ENCODE measurements around the gene LRRC3. TPM values are rescaled to one million over a fixed set of nuclear protein-coding genes. Genes with fewer than 3 reads are reported as not detected.

The LRRC3 gene
- total and polyA plus RNA-seq, 2 of the 4 experiments (the other 2 are of a cell fraction), result under 0.01 to 0.38 TPM

DNA sequence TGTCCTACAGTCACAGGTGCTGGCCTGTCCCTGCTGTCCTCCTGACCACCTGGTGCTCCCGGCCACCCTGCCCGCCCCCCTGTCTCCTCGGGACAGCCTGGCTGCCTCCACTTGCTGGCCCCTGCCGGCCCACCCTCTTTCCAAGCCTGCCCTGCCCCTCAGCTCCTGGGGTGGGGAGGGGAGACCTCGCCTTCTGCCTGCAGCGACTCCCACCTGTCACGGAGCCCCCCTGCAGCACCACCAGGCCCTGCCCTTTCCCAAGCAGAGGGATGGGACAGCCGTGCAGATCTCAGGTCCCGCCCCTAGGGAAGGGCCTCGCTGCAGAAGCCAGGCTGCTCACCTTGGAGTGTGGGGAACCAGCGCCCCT, 7.5 kb downstream of the LRRC3 start:
- Histone ChIP-seq H3K56ac (ENCODE audit: extremely low read depth, insufficient read depth, low read length) (no peak overlapping the region), H3K14ac (replicated peaks; ENCODE audit: low read depth, low read length) (no peak overlapping the region), H2AFZ (replicated peaks; ENCODE audit: low read length, poor library complexity) (no peak overlapping the region), H3K27me3 (ENCODE audit: control insufficient read depth, insufficient read depth, low read length) (no peaks in the 10 kb centered on the region), H3K4ac (ENCODE audit: low read depth, low read length) (no peak overlapping the region), H2BK20ac (ENCODE audit: low read depth, low read length) (no peak overlapping the region), H3K18ac (ENCODE audit: low read depth, low read length) (no peak overlapping the region), H3K27ac (ENCODE audit: insufficient read depth, low read length) (no peak overlapping the region), H3K9me3 (ENCODE audit: control insufficient read depth, insufficient read depth, low read length) (no peaks in the 10 kb centered on the region), H3K9ac (ENCODE audit: low read depth, low read length) (no peak overlapping the region), H4K91ac (ENCODE audit: insufficient read depth, low read depth, low read length) (no peak overlapping the region), H2AK5ac (ENCODE audit: low read depth, low read length) (no peak overlapping the region), H3K4me2 (ENCODE audit: low read depth, low read length) (no peak overlapping the region), H4K5ac (ENCODE audit: low read depth, low read length) (no peak overlapping the region), H2BK120ac (ENCODE audit: low read depth, low read length) (no peak overlapping the region), H4K8ac (ENCODE audit: low read depth in 2 of 2, low read length in 2 of 2) (no peak overlapping the region), H3K4me3 (ENCODE audit: insufficient read depth, low read depth, low read length) (no peak overlapping the region), H2BK5ac (ENCODE audit: low read depth, low read length, poor library complexity, severe bottlenecking) (no peak overlapping the region), H4K20me1 (ENCODE audit: insufficient read depth, low read length) (no peaks in the 10 kb centered on the region), H3K79me1 (ENCODE audit: low read depth in 1 of 2, low read length in 2 of 2) (no peaks in the 10 kb centered on the region), H2BK15ac (ENCODE audit: low read depth, low read length) (no peak overlapping the region), H3K9me1 (ENCODE audit: insufficient read depth, low read length) (no peaks in the 10 kb centered on the region), H2AK9ac (replicated peaks; ENCODE audit: low read depth, low read length, poor library complexity) (no peak overlapping the region), H3K23ac (ENCODE audit: low read depth, low read length) (no peak overlapping the region), H3K4me1 (ENCODE audit: control insufficient read depth, insufficient read depth, low read length) (no peaks in the 10 kb centered on the region), H3K36me3 (ENCODE audit: control insufficient read depth, insufficient read depth, low read length) (no peaks in the 10 kb centered on the region)
- intact Hi-C loops (cut with micrococcal nuclease), result no loop called here
- ChIA-PET POLR2A (ENCODE audit: unreplicated experiment) (no interaction called here), CTCF (no interaction called here)
- DNase-seq (no peak), ATAC-seq (ENCODE audit: low read depth) (no peak)
- dilution Hi-C loops (cut with HindIII; ENCODE audit: low sequenced_read_pairs, unreplicated experiment), result no loop called here
- in situ Hi-C loops (cut with MboI; ENCODE audit: low sequenced_read_pairs), result no loop called here
- BruUV-seq (replicated peaks), result no TSS peak
- TF ChIP-seq CEBPB (IDR thresholded peaks at IDR 0.05; ENCODE audit: low read depth, low read length), result no peak
- TF ChIP-seq RFX5 (IDR thresholded peaks at IDR 0.05; ENCODE audit: low read depth, low read length), result no peak
- no peak for TF ChIP-seq NFE2L2 (IDR thresholded peaks at IDR 0.05; ENCODE audit: low read depth, low read length)
- TF ChIP-seq RAD21 (IDR thresholded peaks at IDR 0.05; ENCODE audit: low read length), result no peak
- TF ChIP-seq MXI1 (IDR thresholded peaks at IDR 0.05; ENCODE audit: borderline replicate concordance, low read depth, low read length), result no peak
- no CpG with 5 or more reads among the region's 11 CpGs for WGBS, 2 experiments (ENCODE audit: extremely low coverage in 2 of 2, insufficient read length in 1 of 2)

All from IMR-90 (cell line).